ENCODE data around the gene SGSM2.

GRCh38 chr17:2388020-2388682 is 50.9 kb downstream of the SGSM2 start:
- TF ChIP-seq CTCF (IDR thresholded peaks at IDR 0.05; ENCODE audit: low read length) (no peak), EZH2 (IDR thresholded peaks at IDR 0.05; ENCODE audit: borderline replicate concordance, low read length) (no peak)
